GM21825 (cell line): ENCODE results near the gene MIA.
"Not testable (repeated sequence)": the region's sequence is repeated elsewhere in the genome, so short reads cannot be mapped to it uniquely, and the experiment has no call there.

ENCODE experiments used
- ATAC-seq: cut with Tn5 transposase; IDR thresholded peaks from one replicate; pipeline ENCODE4 v1.9.1; 2021; ENCODE audit warnings: mild to moderate bottlenecking, moderate library complexity; ENCODE audit not compliant: unreplicated experiment

The MIA gene

GRCh38 chr19:40777937-40778705 is 2.8 kb downstream of the MIA start, which contains the start of gene RAB4B:
TSS of gene RAB4B (plus strand) at chr19:40778247. CDS start at chr19:40778376, 129 bp downstream.
- ATAC-seq: peak; percentile 55

GRCh38 chr19:40778706-40779284 is 3.5 kb downstream of the MIA start:
- ATAC-seq: no peak

- no peak for ATAC-seq
Observed at GRCh38 chr19:40780582-40780981, 5.3 kb downstream of the MIA start.

GRCh38 chr19:40781140-40781539 is 5.8 kb downstream of the MIA start:
- ATAC-seq: no peak

GRCh38 chr19:40783711-40784110 is 8.4 kb downstream of the MIA start:
- ATAC-seq: no peak

GRCh38 chr19:40784146-40784545 is 8.8 kb downstream of the MIA start:
- not testable (repeated sequence) for ATAC-seq

GRCh38 chr19:40785526-40785925 is 10.2 kb downstream of the MIA start:
- ATAC-seq: no peak

GRCh38 chr19:40786060-40787037 is 11.0 kb downstream of the MIA start:
- no peak for ATAC-seq

GRCh38 chr19:40791349-40791748 is 16.0 kb downstream of the MIA start:
- no peak for ATAC-seq

GRCh38 chr19:40791996-40792395 is 16.7 kb downstream of the MIA start:
- ATAC-seq: no peak

GRCh38 chr19:40797166-40797962 is 22.0 kb downstream of the MIA start:
- ATAC-seq: no peak

- ATAC-seq: peak; percentile 29
Observed at GRCh38 chr19:40797963-40798682, 22.8 kb downstream of the MIA start.

- ATAC-seq: peak; percentile 65
Observed at GRCh38 chr19:40798683-40799557, 23.6 kb downstream of the MIA start, which contains the start of gene EGLN2. TSS of gene EGLN2 (plus strand) at chr19:40799191. CDS start at chr19:40800573, 1,382 bp downstream.

- ATAC-seq: no peak
Observed at GRCh38 chr19:40799558-40800338, 24.4 kb downstream of the MIA start.

GRCh38 chr19:40800339-40800996 is 25.1 kb downstream of the MIA start:
- no peak for ATAC-seq

- ATAC-seq: no peak
Observed at GRCh38 chr19:40800997-40801377, 25.7 kb downstream of the MIA start.
